Subcutaneous adipose tissue (tissue), 4 donors: ENCODE measurements around the gene LRRK1. TPM values are rescaled to one million over a fixed set of nuclear protein-coding genes. Genes with fewer than 3 reads are reported as not detected.

Source experiments
- total RNA-seq, 4 donors: library from RNA; depleted of rRNA; stranded (reverse); fragments of >200 nt; gene quantifications; one replicate each; pipeline ENCODE4 v1.1.0, GENCODE V29; 2016
- TF ChIP-seq, protein P1 (sequence below): fragments of 450-650 bp; IDR thresholded peaks from one replicate; pipeline ENCODE4 v1.5.1; 2016; ENCODE audit warnings: low read depth, mild to moderate bottlenecking, control low read depth, antibody characterized with exemption, moderate library complexity

LRRK1 gene
- total RNA-seq, 4 donors from 2014 or later: 9.6 to 21.6 (median 17.3) TPM

- TF ChIP-seq, protein P1, sequence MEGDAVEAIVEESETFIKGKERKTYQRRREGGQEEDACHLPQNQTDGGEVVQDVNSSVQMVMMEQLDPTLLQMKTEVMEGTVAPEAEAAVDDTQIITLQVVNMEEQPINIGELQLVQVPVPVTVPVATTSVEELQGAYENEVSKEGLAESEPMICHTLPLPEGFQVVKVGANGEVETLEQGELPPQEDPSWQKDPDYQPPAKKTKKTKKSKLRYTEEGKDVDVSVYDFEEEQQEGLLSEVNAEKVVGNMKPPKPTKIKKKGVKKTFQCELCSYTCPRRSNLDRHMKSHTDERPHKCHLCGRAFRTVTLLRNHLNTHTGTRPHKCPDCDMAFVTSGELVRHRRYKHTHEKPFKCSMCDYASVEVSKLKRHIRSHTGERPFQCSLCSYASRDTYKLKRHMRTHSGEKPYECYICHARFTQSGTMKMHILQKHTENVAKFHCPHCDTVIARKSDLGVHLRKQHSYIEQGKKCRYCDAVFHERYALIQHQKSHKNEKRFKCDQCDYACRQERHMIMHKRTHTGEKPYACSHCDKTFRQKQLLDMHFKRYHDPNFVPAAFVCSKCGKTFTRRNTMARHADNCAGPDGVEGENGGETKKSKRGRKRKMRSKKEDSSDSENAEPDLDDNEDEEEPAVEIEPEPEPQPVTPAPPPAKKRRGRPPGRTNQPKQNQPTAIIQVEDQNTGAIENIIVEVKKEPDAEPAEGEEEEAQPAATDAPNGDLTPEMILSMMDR: no peak
Measured at GRCh38 chr15:101097111-101097510, 178.0 kb downstream of the LRRK1 start.

DNA sequence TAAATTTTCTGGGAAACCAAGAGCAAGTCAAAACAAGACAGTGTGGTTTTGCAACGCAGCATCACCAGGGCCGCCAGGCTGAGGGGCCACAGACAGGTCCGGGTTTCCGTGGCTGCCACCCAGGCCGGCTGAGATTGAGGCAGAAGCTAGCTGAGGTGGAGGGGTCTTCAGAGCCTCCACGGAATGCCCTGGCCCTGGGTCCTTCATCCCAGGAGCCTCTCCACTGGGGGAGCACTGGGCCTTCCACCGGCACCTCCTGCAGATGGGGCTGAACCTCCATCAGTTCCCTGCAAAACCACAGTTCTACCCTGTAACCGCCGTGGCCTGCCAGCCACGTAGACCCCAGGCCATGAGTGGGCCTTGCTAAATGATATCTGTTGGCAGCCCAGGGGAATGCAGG, 180.0 kb downstream of the LRRK1 start:
- TF ChIP-seq, protein P1: no peak

DNA sequence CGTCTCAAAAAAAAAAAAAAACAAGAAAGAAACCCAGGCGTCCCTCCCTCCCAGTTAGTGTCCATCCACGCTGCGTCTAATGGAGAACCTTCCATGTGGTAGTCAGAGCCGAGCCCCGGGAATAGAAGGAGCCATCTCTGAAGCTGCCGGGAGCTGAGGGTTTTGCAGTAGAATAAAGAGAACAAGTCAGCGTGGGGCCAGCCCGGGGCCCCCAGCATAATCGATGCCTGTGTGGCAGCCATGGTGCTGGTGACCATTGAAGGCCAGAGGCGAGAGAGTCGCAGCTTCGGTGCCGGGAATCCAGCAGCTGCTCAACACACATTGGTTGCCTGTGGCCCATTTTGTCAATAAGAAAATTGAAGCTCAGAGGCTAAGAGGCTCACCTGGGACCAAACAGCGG, 181.0 kb downstream of the LRRK1 start:
- TF ChIP-seq, protein P1: no peak

GRCh38 chr15:101100593-101101442, 181.7 kb downstream of the LRRK1 start:
- TF ChIP-seq, protein P1: no peak

- TF ChIP-seq, protein P1: no peak
Measured at GRCh38 chr15:101101676-101102075, 182.5 kb downstream of the LRRK1 start.

- TF ChIP-seq, protein P1: no peak
Measured at GRCh38 chr15:101102746-101103145, 183.6 kb downstream of the LRRK1 start.

DNA sequence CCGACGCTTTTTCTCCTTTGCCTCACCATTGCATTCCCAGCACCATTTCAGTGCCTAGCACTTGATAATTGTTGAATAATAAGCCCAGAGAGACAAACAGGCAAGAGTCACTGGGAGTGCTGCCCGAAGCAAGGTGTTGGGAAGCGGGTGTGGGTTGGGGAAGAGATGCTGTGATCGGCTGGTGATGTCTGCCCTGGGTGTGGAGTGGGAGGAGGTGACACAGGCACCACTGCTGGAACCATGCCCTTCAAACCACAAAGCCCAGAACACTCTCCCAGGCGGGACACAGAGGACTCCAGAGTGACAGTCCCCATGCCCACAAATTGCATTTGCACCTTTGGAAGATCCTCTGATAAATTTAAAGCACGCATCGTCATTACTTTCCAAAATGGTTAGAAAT, 184.4 kb downstream of the LRRK1 start:
- TF ChIP-seq, protein P1: no peak
